SU-DHL-6 (cell line): ENCODE results near the gene KAZALD1.

Experiments used
- EZH2phosphoT487 ChIP-seq: fragments of 200-600 bp; sonication (generic), shearing (Covaris generic); conservative IDR thresholded peaks from 2 replicates; pipeline ENCODE4 v1.6.1; 2018; ENCODE audit warnings: mild to moderate bottlenecking, antibody characterized with exemption, low read length, moderate library complexity, mixed read lengths
- TF ChIP-seq, protein P1 (sequence below): fragments of 200-600 bp; sonication (generic); IDR thresholded peaks from one replicate; pipeline ENCODE4 v1.5.1; 2017; ENCODE audit warnings: antibody characterized with exemption, mild to moderate bottlenecking, low read length, moderate library complexity; ENCODE audit not compliant: insufficient read depth, poor library complexity, severe bottlenecking

GRCh38 chr10:101099901-101100300, 38.1 kb downstream of the KAZALD1 start:
- TF ChIP-seq, protein P1, sequence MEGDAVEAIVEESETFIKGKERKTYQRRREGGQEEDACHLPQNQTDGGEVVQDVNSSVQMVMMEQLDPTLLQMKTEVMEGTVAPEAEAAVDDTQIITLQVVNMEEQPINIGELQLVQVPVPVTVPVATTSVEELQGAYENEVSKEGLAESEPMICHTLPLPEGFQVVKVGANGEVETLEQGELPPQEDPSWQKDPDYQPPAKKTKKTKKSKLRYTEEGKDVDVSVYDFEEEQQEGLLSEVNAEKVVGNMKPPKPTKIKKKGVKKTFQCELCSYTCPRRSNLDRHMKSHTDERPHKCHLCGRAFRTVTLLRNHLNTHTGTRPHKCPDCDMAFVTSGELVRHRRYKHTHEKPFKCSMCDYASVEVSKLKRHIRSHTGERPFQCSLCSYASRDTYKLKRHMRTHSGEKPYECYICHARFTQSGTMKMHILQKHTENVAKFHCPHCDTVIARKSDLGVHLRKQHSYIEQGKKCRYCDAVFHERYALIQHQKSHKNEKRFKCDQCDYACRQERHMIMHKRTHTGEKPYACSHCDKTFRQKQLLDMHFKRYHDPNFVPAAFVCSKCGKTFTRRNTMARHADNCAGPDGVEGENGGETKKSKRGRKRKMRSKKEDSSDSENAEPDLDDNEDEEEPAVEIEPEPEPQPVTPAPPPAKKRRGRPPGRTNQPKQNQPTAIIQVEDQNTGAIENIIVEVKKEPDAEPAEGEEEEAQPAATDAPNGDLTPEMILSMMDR: no peak
- TF ChIP-seq EZH2phosphoT487: no peak
